ENCODE measurements around the gene RAD51B. TPM values are rescaled to one million over a fixed set of nuclear protein-coding genes. Genes with fewer than 3 reads are reported as not detected.

The RAD51B gene
- total RNA-seq, 4 donors from 2014 or later = 6.2 to 39.9 (median 12.9) TPM

DNA sequence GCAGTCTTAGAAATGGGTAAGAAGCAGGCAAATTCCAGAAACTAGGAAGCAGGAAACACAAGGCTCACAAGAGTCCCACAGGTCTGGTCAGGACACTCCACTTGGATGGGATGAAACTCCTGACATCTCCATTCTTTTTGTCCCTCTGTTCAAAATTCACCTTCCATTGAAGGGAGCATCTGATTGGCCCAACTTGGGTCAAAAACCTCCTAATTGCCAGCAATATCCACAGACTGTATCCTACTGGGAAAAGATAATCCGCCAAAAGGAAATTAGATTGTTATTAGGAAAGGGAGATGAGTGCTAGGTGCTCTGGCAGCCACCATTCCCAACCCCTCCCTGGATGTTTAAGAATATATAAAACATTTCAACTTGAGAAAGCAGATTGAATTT, 716.4 kb downstream of the RAD51B start:
- Histone ChIP-seq H3K36me3 (no peaks in the 10 kb centered on the region), H3K27ac (peak overlapping the region in 1 of 4 donors; percentile 16), H3K4me1 (peaks cover 0 to 31% (median 9%) of the 10 kb centered on the region in 3 donors), H3K4me3 (no peak overlapping the region), H3K27me3 (no peaks in the 10 kb centered on the region), H3K9me3 (peaks cover 0 to 9% (median 6%) of the 10 kb centered on the region in 3 donors)
- DNase-seq = no peak
- TF ChIP-seq, protein P1, sequence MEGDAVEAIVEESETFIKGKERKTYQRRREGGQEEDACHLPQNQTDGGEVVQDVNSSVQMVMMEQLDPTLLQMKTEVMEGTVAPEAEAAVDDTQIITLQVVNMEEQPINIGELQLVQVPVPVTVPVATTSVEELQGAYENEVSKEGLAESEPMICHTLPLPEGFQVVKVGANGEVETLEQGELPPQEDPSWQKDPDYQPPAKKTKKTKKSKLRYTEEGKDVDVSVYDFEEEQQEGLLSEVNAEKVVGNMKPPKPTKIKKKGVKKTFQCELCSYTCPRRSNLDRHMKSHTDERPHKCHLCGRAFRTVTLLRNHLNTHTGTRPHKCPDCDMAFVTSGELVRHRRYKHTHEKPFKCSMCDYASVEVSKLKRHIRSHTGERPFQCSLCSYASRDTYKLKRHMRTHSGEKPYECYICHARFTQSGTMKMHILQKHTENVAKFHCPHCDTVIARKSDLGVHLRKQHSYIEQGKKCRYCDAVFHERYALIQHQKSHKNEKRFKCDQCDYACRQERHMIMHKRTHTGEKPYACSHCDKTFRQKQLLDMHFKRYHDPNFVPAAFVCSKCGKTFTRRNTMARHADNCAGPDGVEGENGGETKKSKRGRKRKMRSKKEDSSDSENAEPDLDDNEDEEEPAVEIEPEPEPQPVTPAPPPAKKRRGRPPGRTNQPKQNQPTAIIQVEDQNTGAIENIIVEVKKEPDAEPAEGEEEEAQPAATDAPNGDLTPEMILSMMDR (IDR thresholded peaks at IDR 0.05) = no peak
- no peak for TF ChIP-seq POLR2A (IDR thresholded peaks at IDR 0.05)
- WGBS, 2 donors = 100% methylated on average over 1 of the region's 1 CpG
- intact Hi-C loops (cut with DNase I) = no loop called here

DNA sequence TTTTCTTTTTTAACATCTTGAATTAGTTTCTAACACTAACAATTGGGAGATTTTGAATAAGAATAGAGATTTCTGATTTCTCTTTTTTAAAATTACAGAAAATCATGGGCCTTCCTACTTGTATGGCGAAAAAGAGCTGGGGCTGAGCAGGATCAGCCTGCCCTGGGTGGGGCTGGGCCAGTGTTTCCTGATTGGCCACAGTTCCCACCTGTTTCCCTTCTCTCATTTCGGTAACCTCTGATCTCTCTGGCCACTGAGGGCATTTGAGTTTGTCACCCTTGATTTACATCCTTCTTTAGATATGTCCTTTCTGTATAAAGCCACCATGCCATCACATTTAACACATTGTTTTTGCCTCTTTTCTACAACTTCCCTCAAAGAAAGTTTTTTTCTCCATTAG, 719.1 kb downstream of the RAD51B start:
- Histone ChIP-seq H3K4me1 (peaks cover 0 to 41% (median 17%) of the 10 kb centered on the region in 3 donors), H3K9me3 (no peaks in the 10 kb centered on the region), H3K27me3 (no peaks in the 10 kb centered on the region), H3K4me3 (no peak overlapping the region), H3K36me3 (no peaks in the 10 kb centered on the region), H3K27ac (peak overlapping the region in 2 of 4 donors; percentile 51 to 98)
- TF ChIP-seq, protein P1 (IDR thresholded peaks at IDR 0.05) = no peak
- TF ChIP-seq POLR2A (IDR thresholded peaks at IDR 0.05) = no peak
- intact Hi-C loops (cut with DNase I) = no loop called here
- no peak for DNase-seq
- WGBS, 2 donors = 81 to 82% methylated on average over 2 of the region's 2 CpGs

- H3K36me3 ChIP-seq = no peaks in the 10 kb centered on the region
- H3K9me3 ChIP-seq = no peaks in the 10 kb centered on the region
- no peaks in the 10 kb centered on the region for H3K27me3 ChIP-seq
- WGBS, 2 donors = 96 to 100% methylated on average over 1 to 4 of the region's 6 CpGs
- H3K27ac ChIP-seq = peak overlapping the region in 3 of 4 donors; percentile 8 to 98 (median 51)
- intact Hi-C loops (cut with DNase I) = no loop called here
- no peak overlapping the region for H3K4me3 ChIP-seq
- H3K4me1 ChIP-seq = peaks cover 3 to 48% (median 22%) of the 10 kb centered on the region in 3 donors
- TF ChIP-seq, protein P1 (IDR thresholded peaks at IDR 0.05) = no peak
- no peak for TF ChIP-seq POLR2A (IDR thresholded peaks at IDR 0.05)
- no peak for DNase-seq
These were observed 719.7 kb downstream of the RAD51B start for GRCh38 chr14:68539241-68539737.

DNA sequence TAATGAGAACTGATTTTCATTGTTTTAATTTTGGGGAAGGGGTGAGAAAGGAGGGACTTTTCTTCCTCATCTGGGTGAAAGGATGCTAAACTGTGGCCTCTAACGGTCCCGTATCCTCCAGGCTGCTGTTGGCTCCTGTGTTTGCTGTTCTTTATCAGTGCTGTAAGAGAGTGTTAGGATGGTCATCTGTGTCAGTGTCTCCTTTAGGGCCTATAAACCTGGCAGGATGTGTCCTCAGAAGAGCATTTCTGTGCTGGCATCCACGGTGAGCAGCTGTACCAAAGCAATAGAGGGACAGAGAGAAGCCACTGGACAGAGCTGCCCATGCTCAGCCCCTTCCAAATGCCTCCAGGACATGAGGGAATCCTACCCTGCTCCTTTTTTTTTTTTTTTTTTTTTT, 720.2 kb downstream of the RAD51B start:
- Histone ChIP-seq H3K9me3 (no peaks in the 10 kb centered on the region), H3K4me3 (no peak overlapping the region), H3K27ac (peak overlapping the region in 3 of 4 donors; percentile 8 to 98 (median 51)), H3K4me1 (peaks cover 8 to 53% (median 27%) of the 10 kb centered on the region in 3 donors), H3K36me3 (no peaks in the 10 kb centered on the region), H3K27me3 (no peaks in the 10 kb centered on the region)
- WGBS, 2 donors = 77 to 79% methylated on average over 2 of the region's 3 CpGs
- intact Hi-C loops (cut with DNase I) = loop anchor here (10.0 kb wide), 2 partner anchors 135 to 245 kb away; no protein-coding TSS in a partner anchor
- no peak for DNase-seq
- TF ChIP-seq, protein P1 (IDR thresholded peaks at IDR 0.05) = no peak
- no peak for TF ChIP-seq POLR2A (IDR thresholded peaks at IDR 0.05)

- H3K9me3 ChIP-seq = no peaks in the 10 kb centered on the region
- no peak overlapping the region for H3K4me3 ChIP-seq
- TF ChIP-seq POLR2A (IDR thresholded peaks at IDR 0.05) = no peak
- TF ChIP-seq, protein P1 (IDR thresholded peaks at IDR 0.05) = no peak
- H3K36me3 ChIP-seq = no peaks in the 10 kb centered on the region
- WGBS, 2 donors = 69 to 74% methylated on average over 4 of the region's 4 CpGs
- intact Hi-C loops (cut with DNase I) = loop anchor here (10.0 kb wide), 2 partner anchors 133 to 243 kb away; no protein-coding TSS in a partner anchor
- no peak for DNase-seq
- peak overlapping the region in 3 of 4 donors; percentile 17 to 98 (median 45) for H3K27ac ChIP-seq
- H3K27me3 ChIP-seq = no peaks in the 10 kb centered on the region
- H3K4me1 ChIP-seq = peaks cover 17 to 62% (median 28%) of the 10 kb centered on the region in 3 donors
These were observed 721.8 kb downstream of the RAD51B start for GRCh38 chr14:68541178-68541896.
